K562 (cell line): ENCODE results near the gene ZNF69. TPM values are rescaled to one million over a fixed set of nuclear protein-coding genes. Genes with fewer than 3 reads are reported as not detected.

Experiments used
- ASH1L ChIP-seq: fragments of 450-650 bp; IDR thresholded peaks from 2 replicates; pipeline ENCODE4 v1.6.1; 2018; ENCODE audit warnings: borderline replicate concordance, mild to moderate bottlenecking, low read depth; ENCODE audit not compliant: partially characterized antibody
- E2F3 ChIP-seq: fragments of 250-450 bp; sonication (Bioruptor Pico); IDR thresholded peaks from 2 replicates; pipeline ENCODE4 v1.4.0; 2020; ENCODE audit warnings: mild to moderate bottlenecking
- HEY1 ChIP-seq: fragments of 250-450 bp; sonication (Bioruptor Pico); IDR thresholded peaks from 2 replicates; pipeline ENCODE4 v1.5.0; 2020; ENCODE audit warnings: mild to moderate bottlenecking, moderate library complexity, borderline replicate concordance
- JUND ChIP-seq, 2 experiments: IDR thresholded peaks; 2 replicates in 1 of 2; 3 replicates in 1 of 2; pipeline ENCODE4 v1.6.1; 2011; ENCODE audit warnings: borderline replicate concordance in 2 of 2, low read depth in 2 of 2, low read length in 2 of 2, improper control_type of control experiment in 1 of 2, missing biosample characterization in 1 of 2, missing genetic modification characterization in 1 of 2, missing genetic modification reagents in 1 of 2
- POLR2A ChIP-seq: fragments of 450-650 bp; conservative IDR thresholded peaks from 2 replicates; pipeline ENCODE4 v1.6.1; 2016
- SP2 ChIP-seq: IDR thresholded peaks from 2 replicates; pipeline ENCODE4 v1.6.1; 2011; ENCODE audit warnings: mild to moderate bottlenecking, low read depth, low read length, moderate library complexity; ENCODE audit not compliant: poor library complexity, severe bottlenecking; ENCODE audit errors: extremely low read depth
- XRCC3 ChIP-seq: fragments of 450-650 bp; IDR thresholded peaks from 2 replicates; pipeline ENCODE4 v1.6.1; 2017; ENCODE audit warnings: mild to moderate bottlenecking, moderate library complexity
- ZFP30 ChIP-seq: fragments of 250-450 bp; sonication (Bioruptor Pico); IDR thresholded peaks from 2 replicates; pipeline ENCODE4 v1.8.0; 2022; ENCODE audit warnings: moderate library complexity, mild to moderate bottlenecking, inconsistent platforms, borderline replicate concordance
- ZKSCAN8 ChIP-seq: fragments of 200-800 bp; sonication (Bioruptor generic); IDR thresholded peaks from 2 replicates; pipeline ENCODE4 v1.6.1; 2016; ENCODE audit warnings: missing genetic modification characterization, missing compliant biosample characterization
- ZNF12 ChIP-seq: sonication (generic); formaldehyde crosslinking; IDR thresholded peaks from 2 replicates; pipeline ENCODE4 v1.4.0; 2020; ENCODE audit warnings: mild to moderate bottlenecking, missing genetic modification reagents
- ZNF253 ChIP-seq: fragments of 250-450 bp; sonication (Bioruptor Pico); conservative IDR thresholded peaks from 2 replicates; pipeline ENCODE4 v1.6.1; 2021; ENCODE audit warnings: mild to moderate bottlenecking
- ZNF431 ChIP-seq: sonication (generic); formaldehyde crosslinking; IDR thresholded peaks from 2 replicates; pipeline ENCODE4 v1.8.0; 2022; ENCODE audit warnings: mild to moderate bottlenecking, missing genetic modification reagents
- ZNF592 ChIP-seq: fragments of 450-650 bp; IDR thresholded peaks from 2 replicates; pipeline ENCODE4 v1.6.1; 2017; ENCODE audit warnings: antibody characterized with exemption, mild to moderate bottlenecking
- polyA plus RNA-seq, 8 experiments: library from polyadenylated mRNA; depleted of rRNA in 4 of 8; stranded (reverse) in 5 of 8; unstranded in 3 of 8; fragments of >200 nt; fragmentation: Nextera tagmentation in 2 of 8; fragmentation: Illumina TruSeq in 1 of 8; extraction: Ambion mirVana in 2 of 8; extraction: Trizol in 1 of 8; gene quantifications; 2 replicates each; pipeline versions ENCODE4 v1.2.1 to v1.2.3, GENCODE V29; 2011 to 2014; ENCODE audit warnings: inconsistent platforms in 1 of 8, missing spikeins in 1 of 8
- total RNA-seq, 7 experiments: library from RNA; depleted of rRNA in 6 of 7; stranded (reverse); fragments of >200 nt in 6 of 7; fragmentation: Illumina TruSeq in 2 of 7; extraction: Trizol in 2 of 7; gene quantifications; 2 replicates each; pipeline versions ENCODE4 v1.2.1 to v1.2.3, GENCODE V29; 2011 to 2021; ENCODE audit warnings: low replicate concordance in 1 of 7
- TF ChIP-seq, protein P1 (sequence below), 2 experiments: fragments of 450-650 bp in 1 of 2; sonication (generic) in 1 of 2; formaldehyde crosslinking; conservative IDR thresholded peaks; 2 replicates each; pipeline versions ENCODE4 v1.4.0 to v1.8.1; 2020 to 2022; ENCODE audit warnings: mild to moderate bottlenecking in 1 of 2, missing genetic modification reagents in 1 of 2
- TF ChIP-seq, protein P2 (sequence below), 3 experiments: fragments of 200-800 bp in 1 of 3; sonication (Bioruptor generic) in 1 of 3; sonication (generic) in 1 of 3; formaldehyde crosslinking in 1 of 3; IDR thresholded peaks; 2 replicates each; pipeline versions ENCODE4 v1.6.1 to v1.8.0; 2016 to 2022; ENCODE audit warnings: mild to moderate bottlenecking in 2 of 3, missing compliant biosample characterization in 2 of 3, missing genetic modification characterization in 2 of 3, missing genetic modification reagents in 1 of 3
- TF ChIP-seq, protein P3 (sequence below), 2 experiments: fragments of 450-650 bp; IDR thresholded peaks; 2 replicates each; pipeline ENCODE4 v1.6.1; 2018; ENCODE audit warnings: mild to moderate bottlenecking in 2 of 2, low read depth in 1 of 2; ENCODE audit not compliant: partially characterized antibody in 2 of 2

ZNF69 gene
- total and polyA plus RNA-seq, 9 of the 15 experiments (the other 6 are each of a cell fraction or from before 2014, with no cell fraction given) = 2.3 to 5.4 (median 3.6) TPM

GRCh38 chr19:11924886-11925650 is 37.5 kb downstream of the ZNF69 start, which contains the start of gene ZNF700 (continued):
- TF ChIP-seq ZNF592 (no peak), E2F3 (peak; percentile 71), XRCC3 (no peak), JUND (IDR thresholded peaks at IDR 0.05; ENCODE audit: borderline replicate concordance, low read depth, low read length) (no peak), JUND (tag; IDR thresholded peaks at IDR 0.05; ENCODE audit: borderline replicate concordance, low read depth, low read length) (no peak), HEY1 (CRISPR knock-in tag) (no peak), ZKSCAN8 (CRISPR knock-in tag) (no peak), ZFP30 (CRISPR knock-in tag) (no peak), ZNF12 (CRISPR knock-in tag) (peak; percentile 60; the same call in 1 of the 2 replicates), POLR2A (peak; percentile 97), SP2 (peak; percentile 39), ZNF431 (CRISPR knock-in tag) (no peak), ASH1L (peak; percentile 54), ZNF253 (CRISPR knock-in tag) (no peak)
- TF ChIP-seq, protein P1, sequence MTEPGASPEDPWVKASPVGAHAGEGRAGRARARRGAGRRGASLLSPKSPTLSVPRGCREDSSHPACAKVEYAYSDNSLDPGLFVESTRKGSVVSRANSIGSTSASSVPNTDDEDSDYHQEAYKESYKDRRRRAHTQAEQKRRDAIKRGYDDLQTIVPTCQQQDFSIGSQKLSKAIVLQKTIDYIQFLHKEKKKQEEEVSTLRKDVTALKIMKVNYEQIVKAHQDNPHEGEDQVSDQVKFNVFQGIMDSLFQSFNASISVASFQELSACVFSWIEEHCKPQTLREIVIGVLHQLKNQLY (CRISPR knock-in tag; conservative IDR thresholded peaks at IDR 0.05) = no peak
- TF ChIP-seq, protein P2, sequence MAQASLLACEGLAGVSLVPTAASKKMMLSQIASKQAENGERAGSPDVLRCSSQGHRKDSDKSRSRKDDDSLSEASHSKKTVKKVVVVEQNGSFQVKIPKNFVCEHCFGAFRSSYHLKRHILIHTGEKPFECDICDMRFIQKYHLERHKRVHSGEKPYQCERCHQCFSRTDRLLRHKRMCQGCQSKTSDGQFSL (CRISPR knock-in tag; IDR thresholded peaks at IDR 0.05) = 0 out of 2 replicates have a peak, but pooled peaks have one; percentile 32
- TF ChIP-seq, protein P2 (tag; IDR thresholded peaks at IDR 0.05) = no peak
- TF ChIP-seq, protein P3, sequence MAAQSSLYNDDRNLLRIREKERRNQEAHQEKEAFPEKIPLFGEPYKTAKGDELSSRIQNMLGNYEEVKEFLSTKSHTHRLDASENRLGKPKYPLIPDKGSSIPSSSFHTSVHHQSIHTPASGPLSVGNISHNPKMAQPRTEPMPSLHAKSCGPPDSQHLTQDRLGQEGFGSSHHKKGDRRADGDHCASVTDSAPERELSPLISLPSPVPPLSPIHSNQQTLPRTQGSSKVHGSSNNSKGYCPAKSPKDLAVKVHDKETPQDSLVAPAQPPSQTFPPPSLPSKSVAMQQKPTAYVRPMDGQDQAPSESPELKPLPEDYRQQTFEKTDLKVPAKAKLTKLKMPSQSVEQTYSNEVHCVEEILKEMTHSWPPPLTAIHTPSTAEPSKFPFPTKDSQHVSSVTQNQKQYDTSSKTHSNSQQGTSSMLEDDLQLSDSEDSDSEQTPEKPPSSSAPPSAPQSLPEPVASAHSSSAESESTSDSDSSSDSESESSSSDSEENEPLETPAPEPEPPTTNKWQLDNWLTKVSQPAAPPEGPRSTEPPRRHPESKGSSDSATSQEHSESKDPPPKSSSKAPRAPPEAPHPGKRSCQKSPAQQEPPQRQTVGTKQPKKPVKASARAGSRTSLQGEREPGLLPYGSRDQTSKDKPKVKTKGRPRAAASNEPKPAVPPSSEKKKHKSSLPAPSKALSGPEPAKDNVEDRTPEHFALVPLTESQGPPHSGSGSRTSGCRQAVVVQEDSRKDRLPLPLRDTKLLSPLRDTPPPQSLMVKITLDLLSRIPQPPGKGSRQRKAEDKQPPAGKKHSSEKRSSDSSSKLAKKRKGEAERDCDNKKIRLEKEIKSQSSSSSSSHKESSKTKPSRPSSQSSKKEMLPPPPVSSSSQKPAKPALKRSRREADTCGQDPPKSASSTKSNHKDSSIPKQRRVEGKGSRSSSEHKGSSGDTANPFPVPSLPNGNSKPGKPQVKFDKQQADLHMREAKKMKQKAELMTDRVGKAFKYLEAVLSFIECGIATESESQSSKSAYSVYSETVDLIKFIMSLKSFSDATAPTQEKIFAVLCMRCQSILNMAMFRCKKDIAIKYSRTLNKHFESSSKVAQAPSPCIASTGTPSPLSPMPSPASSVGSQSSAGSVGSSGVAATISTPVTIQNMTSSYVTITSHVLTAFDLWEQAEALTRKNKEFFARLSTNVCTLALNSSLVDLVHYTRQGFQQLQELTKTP (IDR thresholded peaks at IDR 0.05; ENCODE audit: low read depth in 1 of 2, partially characterized antibody in 2 of 2) = no peak
